Stimulated activated CD4-positive, alpha-beta T cell treated with anti-CD3 and anti-CD28 coated beads, Interleukin-15, amount 100 ng/mL, for 48 hours (primary cell): ENCODE measurements around the gene SHKBP1.

Source experiments
- DNase-seq, 2 donors: peaks; one replicate each; pipeline ENCODE4 v3.0.0-alpha.2; 2020; ENCODE audit warnings: low read depth in 2 of 2

Gene SHKBP1

GRCh38 chr19:40638327-40638726 is 61.7 kb downstream of the SHKBP1 start:
- no peak for DNase-seq

GRCh38 chr19:40639638-40639982 is 62.9 kb downstream of the SHKBP1 start:
- no peak for DNase-seq

- DNase-seq = no peak
Observed at GRCh38 chr19:40640744-40641143, 64.1 kb downstream of the SHKBP1 start.
